ENCODE measurements around the gene SPRR5. TPM values are rescaled to one million over a fixed set of nuclear protein-coding genes. Genes with fewer than 3 reads are reported as not detected.

Gene SPRR5
- total RNA-seq, 1 donor: not detected

GRCh38 chr1:152964536-152964935 lies 17.5 kb downstream of the SPRR5 start:
- H3K9me3 ChIP-seq (ENCODE audit: low read depth, low read length): no peaks in the 10 kb centered on the region
- H2AFZ ChIP-seq (ENCODE audit: low read length): no peak overlapping the region
- H3K4me3 ChIP-seq (ENCODE audit: insufficient read depth, low read length): no peak overlapping the region
- no peaks in the 10 kb centered on the region for H4K20me1 ChIP-seq (ENCODE audit: insufficient read depth, low read length)
- H3K27me3 ChIP-seq (ENCODE audit: insufficient read depth, low read length): no peaks in the 10 kb centered on the region
- no peaks in the 10 kb centered on the region for H3K4me1 ChIP-seq (ENCODE audit: insufficient read depth, low read length)
- no peak overlapping the region for H3K27ac ChIP-seq (ENCODE audit: low read depth, low read length)
- no peak for DNase-seq (ENCODE audit: insufficient read length, low spot score, missing footprints)
- H3K79me2 ChIP-seq (ENCODE audit: insufficient read depth, low read length): no peaks in the 10 kb centered on the region
- H3K4me2 ChIP-seq (ENCODE audit: insufficient read depth, low read length): no peak overlapping the region
- no peaks in the 10 kb centered on the region for H3K36me3 ChIP-seq (ENCODE audit: insufficient read depth, low read length)
- no peak for TF ChIP-seq CTCF (IDR thresholded peaks at IDR 0.05; ENCODE audit: extremely low read depth, low read depth, low read length)

- no peaks in the 10 kb centered on the region for H3K36me3 ChIP-seq (ENCODE audit: insufficient read depth, low read length)
- H3K4me1 ChIP-seq (ENCODE audit: insufficient read depth, low read length): no peaks in the 10 kb centered on the region
- no peak overlapping the region for H2AFZ ChIP-seq (ENCODE audit: low read length)
- no peaks in the 10 kb centered on the region for H3K9me3 ChIP-seq (ENCODE audit: low read depth, low read length)
- H3K79me2 ChIP-seq (ENCODE audit: insufficient read depth, low read length): no peaks in the 10 kb centered on the region
- no peaks in the 10 kb centered on the region for H4K20me1 ChIP-seq (ENCODE audit: insufficient read depth, low read length)
- H3K27me3 ChIP-seq (ENCODE audit: insufficient read depth, low read length): no peaks in the 10 kb centered on the region
- H3K27ac ChIP-seq (ENCODE audit: low read depth, low read length): no peak overlapping the region
- DNase-seq (ENCODE audit: insufficient read length, low spot score, missing footprints): no peak
- TF ChIP-seq CTCF (IDR thresholded peaks at IDR 0.05; ENCODE audit: extremely low read depth, low read depth, low read length): no peak
- no peak overlapping the region for H3K4me2 ChIP-seq (ENCODE audit: insufficient read depth, low read length)
- H3K4me3 ChIP-seq (ENCODE audit: insufficient read depth, low read length): no peak overlapping the region
These were observed 18.8 kb downstream of the SPRR5 start for GRCh38 chr1:152965853-152966252.

- H3K4me2 ChIP-seq (ENCODE audit: insufficient read depth, low read length): no peak overlapping the region
- H3K4me3 ChIP-seq (ENCODE audit: insufficient read depth, low read length): no peak overlapping the region
- no peaks in the 10 kb centered on the region for H3K36me3 ChIP-seq (ENCODE audit: insufficient read depth, low read length)
- no peak for DNase-seq (ENCODE audit: insufficient read length, low spot score, missing footprints)
- no peaks in the 10 kb centered on the region for H3K4me1 ChIP-seq (ENCODE audit: insufficient read depth, low read length)
- no peak overlapping the region for H2AFZ ChIP-seq (ENCODE audit: low read length)
- no peaks in the 10 kb centered on the region for H4K20me1 ChIP-seq (ENCODE audit: insufficient read depth, low read length)
- H3K9me3 ChIP-seq (ENCODE audit: low read depth, low read length): no peaks in the 10 kb centered on the region
- H3K27me3 ChIP-seq (ENCODE audit: insufficient read depth, low read length): no peaks in the 10 kb centered on the region
- H3K27ac ChIP-seq (ENCODE audit: low read depth, low read length): no peak overlapping the region
- H3K79me2 ChIP-seq (ENCODE audit: insufficient read depth, low read length): no peaks in the 10 kb centered on the region
- TF ChIP-seq CTCF (IDR thresholded peaks at IDR 0.05; ENCODE audit: extremely low read depth, low read depth, low read length): no peak
These were observed 20.2 kb downstream of the SPRR5 start for GRCh38 chr1:152967201-152967600.

GRCh38 chr1:152968248-152968647 lies 21.2 kb downstream of the SPRR5 start:
- no peaks in the 10 kb centered on the region for H3K27me3 ChIP-seq (ENCODE audit: insufficient read depth, low read length)
- no peaks in the 10 kb centered on the region for H3K9me3 ChIP-seq (ENCODE audit: low read depth, low read length)
- H3K27ac ChIP-seq (ENCODE audit: low read depth, low read length): no peak overlapping the region
- H3K4me3 ChIP-seq (ENCODE audit: insufficient read depth, low read length): no peak overlapping the region
- no peaks in the 10 kb centered on the region for H3K36me3 ChIP-seq (ENCODE audit: insufficient read depth, low read length)
- DNase-seq (ENCODE audit: insufficient read length, low spot score, missing footprints): no peak
- no peaks in the 10 kb centered on the region for H4K20me1 ChIP-seq (ENCODE audit: insufficient read depth, low read length)
- H3K4me1 ChIP-seq (ENCODE audit: insufficient read depth, low read length): no peaks in the 10 kb centered on the region
- H3K79me2 ChIP-seq (ENCODE audit: insufficient read depth, low read length): no peaks in the 10 kb centered on the region
- no peak overlapping the region for H2AFZ ChIP-seq (ENCODE audit: low read length)
- no peak for TF ChIP-seq CTCF (IDR thresholded peaks at IDR 0.05; ENCODE audit: extremely low read depth, low read depth, low read length)
- no peak overlapping the region for H3K4me2 ChIP-seq (ENCODE audit: insufficient read depth, low read length)

All from osteoblast (primary cell).